Sigmoid colon (tissue), 7 donors: ENCODE results near the gene PHC2. TPM values are rescaled to one million over a fixed set of nuclear protein-coding genes. Genes with fewer than 3 reads are reported as not detected.

Experiments used
- DNase-seq: peaks from one replicate; pipeline ENCODE4 v3.0.0-alpha.2; 2019
- H3K27ac ChIP-seq, 4 donors: fragments of 200-600 bp; sonication (generic); one replicate each; pipeline ENCODE4 v1.5.1; 2016 to 2019; ENCODE audit warnings: mild to moderate bottlenecking in 1 of 4
- H3K27me3 ChIP-seq, 3 donors: fragments of 200-600 bp; sonication (generic); one replicate each; pipeline ENCODE4 v1.5.1; 2019; ENCODE audit warnings: mild to moderate bottlenecking in 1 of 3
- H3K36me3 ChIP-seq, 4 donors: fragments of 200-600 bp; sonication (generic); one replicate each; pipeline ENCODE4 v1.5.1; 2016 to 2019
- H3K4me1 ChIP-seq, 4 donors: fragments of 200-600 bp; sonication (generic); one replicate each; pipeline ENCODE4 v1.5.1; 2017 to 2019
- H3K4me3 ChIP-seq, 4 donors: fragments of 200-600 bp; sonication (generic); one replicate each; pipeline ENCODE4 v1.5.1; 2017 to 2019; ENCODE audit warnings: mild to moderate bottlenecking in 2 of 4, moderate library complexity in 1 of 4
- H3K9me3 ChIP-seq, 4 donors: fragments of 200-600 bp in 3 of 4; sonication (generic) in 3 of 4; one replicate each; pipeline versions ENCODE4 v1.5.1 to v1.6.1; 2013 to 2019
- CTCF ChIP-seq, 4 experiments: fragments of 450-650 bp in 3 of 4; fragments of 200-600 bp in 1 of 4; IDR thresholded peaks; one replicate each; pipeline ENCODE4 v1.5.1; 2016 to 2019; ENCODE audit warnings: antibody characterized with exemption in 4 of 4, mild to moderate bottlenecking in 3 of 4, moderate library complexity in 2 of 4
- EP300 ChIP-seq, 4 donors: sonication (generic); formaldehyde crosslinking; IDR thresholded peaks; one replicate each; pipeline ENCODE4 v1.6.1; 2017; ENCODE audit warnings: antibody characterized with exemption in 4 of 4
- POLR2A ChIP-seq, 2 donors: fragments of 450-650 bp; IDR thresholded peaks; one replicate each; pipeline ENCODE4 v1.6.1; 2016; ENCODE audit warnings: antibody characterized with exemption in 2 of 2, mild to moderate bottlenecking in 2 of 2, moderate library complexity in 2 of 2
- POLR2AphosphoS5 ChIP-seq, 4 donors: sonication (generic); formaldehyde crosslinking; IDR thresholded peaks; one replicate each; pipeline ENCODE4 v1.6.1; 2017; ENCODE audit warnings: antibody characterized with exemption in 4 of 4
- WGBS, 2 donors: extraction: QIAGEN DNeasy Blood & Tissue Kit; methylation state at CpG; one replicate each; pipeline ENCODE4 v1.1.7; 2013; 5-methylcytosine and 5-hydroxymethylcytosine counted together
- intact Hi-C: fragments of 100-400 bp; cut with DNase I; formaldehyde crosslinking; loops from one replicate; pipeline ENCODE4 v1.15.1; 2023
- polyA plus RNA-seq, 3 donors: library from polyadenylated mRNA; stranded (reverse); fragments of 200-250 nt; gene quantifications; one replicate each; pipeline ENCODE4 v1.2.3, GENCODE V29; 2013
- total RNA-seq, 4 donors: library from RNA; depleted of rRNA; stranded (reverse); fragments of >200 nt; gene quantifications; one replicate each; pipeline ENCODE4 v1.1.0, GENCODE V29; 2016
- donor health status: healthy with polysubstance abuse.
- donor health status: Bipolar disorder and iron deficiency.
- donor health status: healthy.

PHC2 gene
- total and polyA plus RNA-seq, 7 donors = 56.2 to 199 (median 96.3) TPM

GRCh38 chr1:33468531-33468930 is 37.6 kb upstream of the PHC2 start:
- Histone ChIP-seq H3K4me1 (peaks cover 0 to 63% (median 41%) of the 10 kb centered on the region in 4 donors), H3K4me3 (no peak overlapping the region), H3K27ac (peak overlapping the region in 3 of 4 donors; percentile 81 to 83 (median 82)), H3K9me3 (no peaks in the 10 kb centered on the region), H3K27me3 (no peaks in the 10 kb centered on the region), H3K36me3 (no peaks in the 10 kb centered on the region)
- DNase-seq = no peak
- intact Hi-C loops = loop anchor here (10.0 kb wide), 1 partner anchor 244 kb away; no protein-coding TSS in a partner anchor
- WGBS, 2 donors = 88% methylated on average over 4 of the region's 4 CpGs
- TF ChIP-seq CTCF (IDR thresholded peaks at IDR 0.05) (no peak), POLR2AphosphoS5 (IDR thresholded peaks at IDR 0.05) (no peak)

GRCh38 chr1:33468011-33468410 is 37.1 kb upstream of the PHC2 start:
- peaks cover 0 to 58% (median 36%) of the 10 kb centered on the region in 4 donors for H3K4me1 ChIP-seq
- no peaks in the 10 kb centered on the region for H3K27me3 ChIP-seq
- H3K4me3 ChIP-seq = no peak overlapping the region
- peak overlapping the region in 2 of 4 donors; percentile 82 to 83 for H3K27ac ChIP-seq
- intact Hi-C loops = loop anchor here (10.0 kb wide), 1 partner anchor 243 kb away; no protein-coding TSS in a partner anchor
- WGBS, 2 donors = 84% methylated on average over 4 of the region's 4 CpGs
- TF ChIP-seq POLR2A (IDR thresholded peaks at IDR 0.05) (no peak), POLR2AphosphoS5 (IDR thresholded peaks at IDR 0.05) (no peak), CTCF (IDR thresholded peaks at IDR 0.05) (no peak), EP300 (IDR thresholded peaks at IDR 0.05) (no peak)
- no peaks in the 10 kb centered on the region for H3K36me3 ChIP-seq
- no peaks in the 10 kb centered on the region for H3K9me3 ChIP-seq
- DNase-seq = no peak

- Histone ChIP-seq H3K27ac (no peak overlapping the region), H3K9me3 (no peaks in the 10 kb centered on the region), H3K4me1 (peaks cover 0 to 63% (median 43%) of the 10 kb centered on the region in 4 donors), H3K36me3 (no peaks in the 10 kb centered on the region), H3K27me3 (no peaks in the 10 kb centered on the region), H3K4me3 (no peak overlapping the region)
- intact Hi-C loops = loop anchor here (10.0 kb wide), 1 partner anchor 241 kb away; no protein-coding TSS in a partner anchor
- WGBS, 2 donors = 56 to 64% methylated on average over 6 of the region's 6 CpGs
- no peak for TF ChIP-seq POLR2A (IDR thresholded peaks at IDR 0.05)
- no peak for TF ChIP-seq POLR2AphosphoS5 (IDR thresholded peaks at IDR 0.05)
- no peak for TF ChIP-seq EP300 (IDR thresholded peaks at IDR 0.05)
- TF ChIP-seq CTCF (IDR thresholded peaks at IDR 0.05) = no peak
- peak; percentile 74 for DNase-seq
Observed at GRCh38 chr1:33466159-33466558, 35.3 kb upstream of the PHC2 start.

GRCh38 chr1:33465316-33465715 is 34.4 kb upstream of the PHC2 start:
- peaks cover 0 to 63% (median 44%) of the 10 kb centered on the region in 4 donors for H3K4me1 ChIP-seq
- intact Hi-C loops = loop anchor here (10.0 kb wide), 1 partner anchor 241 kb away; no protein-coding TSS in a partner anchor
- H3K27ac ChIP-seq = no peak overlapping the region

More at GRCh38 chr1:33465316-33465715, 34.4 kb upstream of the PHC2 start:
- Histone ChIP-seq H3K36me3 (no peaks in the 10 kb centered on the region), H3K27me3 (no peaks in the 10 kb centered on the region), H3K9me3 (no peaks in the 10 kb centered on the region), H3K4me3 (no peak overlapping the region)
- no peak for DNase-seq
- no peak for TF ChIP-seq CTCF (IDR thresholded peaks at IDR 0.05)
- no peak for TF ChIP-seq POLR2AphosphoS5 (IDR thresholded peaks at IDR 0.05)
- TF ChIP-seq EP300 (IDR thresholded peaks at IDR 0.05) = no peak
- TF ChIP-seq POLR2A (IDR thresholded peaks at IDR 0.05) = no peak
- 85% methylated on average over 2 of the region's 2 CpGs for WGBS, 2 donors
